Measurements from ENCODE around the gene ITPKC. TPM values are rescaled to one million over a fixed set of nuclear protein-coding genes. Genes with fewer than 3 reads are reported as not detected.

Gene ITPKC
- total and polyA plus RNA-seq, 2 of the 13 experiments (the other 11 are each of a cell fraction or from before 2014, with no cell fraction given): 6.9 to 11.2 TPM

DNA sequence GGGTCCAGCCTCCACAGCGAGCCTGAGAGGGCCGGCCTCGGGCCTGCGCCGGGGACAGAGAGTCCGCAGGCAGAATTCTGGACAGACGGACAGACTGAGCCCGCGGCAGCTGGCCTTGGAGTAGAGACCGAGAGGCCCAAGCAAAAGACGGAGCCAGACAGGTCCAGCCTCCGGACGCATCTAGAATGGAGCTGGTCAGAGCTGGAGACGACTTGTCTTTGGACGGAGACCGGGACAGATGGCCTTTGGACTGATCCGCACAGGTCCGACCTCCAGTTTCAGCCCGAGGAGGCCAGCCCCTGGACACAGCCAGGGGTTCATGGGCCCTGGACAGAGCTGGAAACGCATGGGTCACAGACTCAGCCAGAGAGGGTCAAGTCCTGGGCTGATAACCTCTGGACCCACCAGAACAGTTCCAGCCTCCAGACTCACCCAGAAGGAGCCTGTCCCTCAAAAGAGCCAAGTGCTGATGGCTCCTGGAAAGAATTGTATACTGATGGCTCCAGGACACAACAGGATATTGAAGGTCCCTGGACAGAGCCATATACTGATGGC, 490 bp downstream of the ITPKC start (continued):
- TF ChIP-seq MED1 (CRISPR knock-in tag; IDR thresholded peaks at IDR 0.05): peak; percentile 14; the same call in 1 of the 2 replicates
- TF ChIP-seq, protein P1, sequence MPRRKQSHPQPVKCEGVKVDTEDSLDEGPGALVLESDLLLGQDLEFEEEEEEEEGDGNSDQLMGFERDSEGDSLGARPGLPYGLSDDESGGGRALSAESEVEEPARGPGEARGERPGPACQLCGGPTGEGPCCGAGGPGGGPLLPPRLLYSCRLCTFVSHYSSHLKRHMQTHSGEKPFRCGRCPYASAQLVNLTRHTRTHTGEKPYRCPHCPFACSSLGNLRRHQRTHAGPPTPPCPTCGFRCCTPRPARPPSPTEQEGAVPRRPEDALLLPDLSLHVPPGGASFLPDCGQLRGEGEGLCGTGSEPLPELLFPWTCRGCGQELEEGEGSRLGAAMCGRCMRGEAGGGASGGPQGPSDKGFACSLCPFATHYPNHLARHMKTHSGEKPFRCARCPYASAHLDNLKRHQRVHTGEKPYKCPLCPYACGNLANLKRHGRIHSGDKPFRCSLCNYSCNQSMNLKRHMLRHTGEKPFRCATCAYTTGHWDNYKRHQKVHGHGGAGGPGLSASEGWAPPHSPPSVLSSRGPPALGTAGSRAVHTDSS (CRISPR knock-in tag; conservative IDR thresholded peaks at IDR 0.05): no peak
- no peak for TF ChIP-seq DNMT3B (CRISPR knock-in tag; conservative IDR thresholded peaks at IDR 0.05)
- TF ChIP-seq PHF8 (CRISPR knock-in tag; IDR thresholded peaks at IDR 0.05): peak; percentile 44; the same call in 1 of the 2 replicates
- no peak for TF ChIP-seq TBX2 (CRISPR knock-in tag; IDR thresholded peaks at IDR 0.05; ENCODE audit: borderline replicate concordance)
- TF ChIP-seq, protein P2, sequence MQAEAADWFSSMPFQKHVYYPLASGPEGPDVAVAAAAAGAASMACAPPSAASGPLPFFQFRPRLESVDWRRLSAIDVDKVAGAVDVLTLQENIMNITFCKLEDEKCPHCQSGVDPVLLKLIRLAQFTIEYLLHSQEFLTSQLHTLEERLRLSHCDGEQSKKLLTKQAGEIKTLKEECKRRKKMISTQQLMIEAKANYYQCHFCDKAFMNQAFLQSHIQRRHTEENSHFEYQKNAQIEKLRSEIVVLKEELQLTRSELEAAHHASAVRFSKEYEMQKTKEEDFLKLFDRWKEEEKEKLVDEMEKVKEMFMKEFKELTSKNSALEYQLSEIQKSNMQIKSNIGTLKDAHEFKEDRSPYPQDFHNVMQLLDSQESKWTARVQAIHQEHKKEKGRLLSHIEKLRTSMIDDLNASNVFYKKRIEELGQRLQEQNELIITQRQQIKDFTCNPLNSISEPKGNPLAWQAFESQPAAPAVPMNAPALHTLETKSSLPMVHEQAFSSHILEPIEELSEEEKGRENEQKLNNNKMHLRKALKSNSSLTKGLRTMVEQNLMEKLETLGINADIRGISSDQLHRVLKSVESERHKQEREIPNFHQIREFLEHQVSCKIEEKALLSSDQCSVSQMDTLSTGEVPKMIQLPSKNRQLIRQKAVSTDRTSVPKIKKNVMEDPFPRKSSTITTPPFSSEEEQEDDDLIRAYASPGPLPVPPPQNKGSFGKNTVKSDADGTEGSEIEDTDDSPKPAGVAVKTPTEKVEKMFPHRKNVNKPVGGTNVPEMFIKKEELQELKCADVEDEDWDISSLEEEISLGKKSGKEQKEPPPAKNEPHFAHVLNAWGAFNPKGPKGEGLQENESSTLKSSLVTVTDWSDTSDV (CRISPR knock-in tag; IDR thresholded peaks at IDR 0.05): no peak
- peak; percentile 36; the same call in 1 of the 2 replicates for TF ChIP-seq PHF21A (CRISPR knock-in tag; IDR thresholded peaks at IDR 0.05)
- 0 out of 2 replicates have a peak, but pooled peaks have one; percentile 11 for TF ChIP-seq ZMYM3 (CRISPR knock-in tag; IDR thresholded peaks at IDR 0.05)
- TF ChIP-seq ISX (CRISPR knock-in tag; conservative IDR thresholded peaks at IDR 0.05): no peak
- peak; percentile 72; the same call in 1 of the 2 replicates for TF ChIP-seq ZMAT3 (CRISPR knock-in tag; conservative IDR thresholded peaks at IDR 0.05)
- no peak for TF ChIP-seq ZNF33A (CRISPR knock-in tag; IDR thresholded peaks at IDR 0.05; ENCODE audit: borderline replicate concordance)
- TF ChIP-seq ELF4 (CRISPR knock-in tag; IDR thresholded peaks at IDR 0.05; ENCODE audit: borderline replicate concordance): no peak
- TF ChIP-seq ZNF235 (CRISPR knock-in tag; IDR thresholded peaks at IDR 0.05; ENCODE audit: borderline replicate concordance): 0 out of 2 replicates have a peak, but pooled peaks have one; percentile 47
- no peak for TF ChIP-seq NFIC (IDR thresholded peaks at IDR 0.05; ENCODE audit: low read length)
- TF ChIP-seq POLR2A (IDR thresholded peaks at IDR 0.05; ENCODE audit: insufficient read depth in 1 of 2, low read depth in 2 of 2, low read length in 2 of 2): peak; percentile 52 to 70; a peak in 3 of 4 replicates
- TF ChIP-seq TCF7 (IDR thresholded peaks at IDR 0.05; ENCODE audit: low read depth): no peak
- TF ChIP-seq, protein P3, sequence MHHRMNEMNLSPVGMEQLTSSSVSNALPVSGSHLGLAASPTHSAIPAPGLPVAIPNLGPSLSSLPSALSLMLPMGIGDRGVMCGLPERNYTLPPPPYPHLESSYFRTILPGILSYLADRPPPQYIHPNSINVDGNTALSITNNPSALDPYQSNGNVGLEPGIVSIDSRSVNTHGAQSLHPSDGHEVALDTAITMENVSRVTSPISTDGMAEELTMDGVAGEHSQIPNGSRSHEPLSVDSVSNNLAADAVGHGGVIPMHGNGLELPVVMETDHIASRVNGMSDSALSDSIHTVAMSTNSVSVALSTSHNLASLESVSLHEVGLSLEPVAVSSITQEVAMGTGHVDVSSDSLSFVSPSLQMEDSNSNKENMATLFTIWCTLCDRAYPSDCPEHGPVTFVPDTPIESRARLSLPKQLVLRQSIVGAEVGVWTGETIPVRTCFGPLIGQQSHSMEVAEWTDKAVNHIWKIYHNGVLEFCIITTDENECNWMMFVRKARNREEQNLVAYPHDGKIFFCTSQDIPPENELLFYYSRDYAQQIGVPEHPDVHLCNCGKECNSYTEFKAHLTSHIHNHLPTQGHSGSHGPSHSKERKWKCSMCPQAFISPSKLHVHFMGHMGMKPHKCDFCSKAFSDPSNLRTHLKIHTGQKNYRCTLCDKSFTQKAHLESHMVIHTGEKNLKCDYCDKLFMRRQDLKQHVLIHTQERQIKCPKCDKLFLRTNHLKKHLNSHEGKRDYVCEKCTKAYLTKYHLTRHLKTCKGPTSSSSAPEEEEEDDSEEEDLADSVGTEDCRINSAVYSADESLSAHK (CRISPR knock-in tag; IDR thresholded peaks at IDR 0.05; ENCODE audit: borderline replicate concordance): no peak
- TF ChIP-seq XRCC5 (optimal IDR thresholded peaks at IDR 0.05; ENCODE audit: low read length): no peak
- TF ChIP-seq NPAS2 (CRISPR knock-in tag; IDR thresholded peaks at IDR 0.05; ENCODE audit: borderline replicate concordance): no peak
- TF ChIP-seq ZSCAN30 (CRISPR knock-in tag; IDR thresholded peaks at IDR 0.05): peak; percentile 100
- TF ChIP-seq ZNF614 (CRISPR knock-in tag; IDR thresholded peaks at IDR 0.05; ENCODE audit: borderline replicate concordance): no peak
- no peak for TF ChIP-seq NKX3-1 (CRISPR knock-in tag; IDR thresholded peaks at IDR 0.05)
- TF ChIP-seq, protein P4, sequence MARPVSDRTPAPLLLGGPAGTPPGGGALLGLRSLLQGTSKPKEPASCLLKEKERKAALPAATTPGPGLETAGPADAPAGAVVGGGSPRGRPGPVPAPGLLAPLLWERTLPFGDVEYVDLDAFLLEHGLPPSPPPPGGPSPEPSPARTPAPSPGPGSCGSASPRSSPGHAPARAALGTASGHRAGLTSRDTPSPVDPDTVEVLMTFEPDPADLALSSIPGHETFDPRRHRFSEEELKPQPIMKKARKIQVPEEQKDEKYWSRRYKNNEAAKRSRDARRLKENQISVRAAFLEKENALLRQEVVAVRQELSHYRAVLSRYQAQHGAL (CRISPR knock-in tag; IDR thresholded peaks at IDR 0.05; ENCODE audit: not compliant biosample characterization): no peak

Measured in HepG2 (cell line).